ENCODE measurements around the gene TTC29. TPM values are rescaled to one million over a fixed set of nuclear protein-coding genes. Genes with fewer than 3 reads are reported as not detected.
"Not testable (repeated sequence)": the region's sequence is repeated elsewhere in the genome, so short reads cannot be mapped to it uniquely, and the experiment has no call there.

The TTC29 gene
- total RNA-seq, 1 experiment from 2014 or later: not detected

DNA sequence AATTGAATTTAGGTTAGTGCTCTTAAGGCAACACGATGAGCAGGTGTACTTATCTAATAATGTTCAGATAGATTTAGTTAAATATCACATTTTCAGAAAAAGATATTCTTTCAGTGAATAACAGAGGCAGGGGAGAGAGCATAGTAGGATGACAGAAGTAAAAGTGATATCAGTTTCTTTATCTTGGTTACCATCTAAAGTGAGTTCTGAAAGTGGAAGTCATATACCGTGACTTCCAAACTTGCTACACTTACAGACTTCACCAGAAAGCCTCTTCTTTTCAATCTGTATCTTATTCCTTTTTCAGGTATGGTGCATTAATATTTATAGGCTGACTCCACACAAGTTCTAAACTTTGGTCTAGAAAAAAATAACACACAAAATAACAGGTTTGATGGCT, 182.1 kb downstream of the TTC29 start:
- DNase-seq (ENCODE audit: low spot score): no peak
- in situ Hi-C loops (cut with HindIII; ENCODE audit: low sequenced_read_pairs): no loop called here

DNA sequence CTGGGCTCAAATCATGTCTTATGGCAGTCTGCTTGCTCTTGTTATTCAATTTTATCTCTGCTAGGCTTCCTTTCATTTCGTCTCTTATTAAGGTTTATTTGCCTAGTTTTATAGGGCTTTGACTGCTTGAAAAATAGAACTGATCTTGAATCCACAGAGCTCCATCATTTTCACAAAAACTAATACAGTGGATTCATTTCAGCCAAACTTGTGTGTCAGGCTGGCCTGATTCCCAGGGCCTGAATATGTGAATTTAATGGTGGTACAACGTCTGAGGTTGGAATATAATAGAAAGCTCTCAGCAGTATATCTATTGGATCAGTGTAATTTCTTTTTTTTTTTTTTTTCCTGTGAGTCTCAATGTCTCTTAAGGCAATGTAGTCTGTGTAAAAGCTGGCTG, 183.6 kb downstream of the TTC29 start:
- DNase-seq (ENCODE audit: low spot score): no peak
- in situ Hi-C loops (cut with HindIII; ENCODE audit: low sequenced_read_pairs): no loop called here

DNA sequence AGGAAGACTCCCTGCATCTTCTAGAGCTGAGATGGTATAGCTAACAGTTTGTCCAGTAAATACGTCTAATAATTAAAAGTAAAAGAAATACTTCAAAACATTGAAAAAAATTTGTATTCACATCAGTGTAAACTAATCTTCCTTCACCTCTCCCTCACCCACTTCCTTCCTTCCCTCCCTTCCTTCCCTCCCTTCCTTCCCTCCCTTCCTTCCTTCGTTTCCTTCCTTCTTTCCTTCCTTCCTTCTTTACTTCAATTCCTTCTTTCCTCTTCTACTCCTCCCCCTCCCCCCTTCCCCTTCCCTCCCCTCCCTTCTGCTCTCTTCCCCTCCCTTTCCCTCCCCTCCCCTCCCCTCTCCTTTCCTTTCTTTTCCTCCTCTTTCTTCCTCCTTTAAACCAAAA, 203.2 kb downstream of the TTC29 start:
- in situ Hi-C loops (cut with HindIII; ENCODE audit: low sequenced_read_pairs): no loop called here
- DNase-seq (ENCODE audit: low spot score): no peak

DNA sequence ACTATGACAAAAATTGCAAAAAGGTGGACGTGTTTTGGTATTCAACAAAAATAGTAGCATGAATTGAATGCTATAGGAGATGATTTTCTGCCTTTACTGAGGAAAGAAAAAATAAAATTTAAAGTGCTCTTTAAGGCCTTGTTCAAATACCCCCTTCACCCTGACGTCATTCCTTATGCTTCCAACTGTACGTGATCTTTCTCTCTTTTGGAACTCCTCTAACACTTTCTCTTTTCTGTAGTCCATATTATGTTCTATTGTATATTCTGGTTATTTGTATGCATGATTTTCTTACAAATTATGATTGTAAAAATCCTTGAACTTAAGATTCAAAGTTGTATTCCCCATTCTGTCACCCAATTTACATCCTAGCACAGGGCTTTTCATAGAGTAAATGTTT, 206.5 kb downstream of the TTC29 start:
- in situ Hi-C loops (cut with HindIII; ENCODE audit: low sequenced_read_pairs): no loop called here
- no peak for DNase-seq (ENCODE audit: low spot score)

DNA sequence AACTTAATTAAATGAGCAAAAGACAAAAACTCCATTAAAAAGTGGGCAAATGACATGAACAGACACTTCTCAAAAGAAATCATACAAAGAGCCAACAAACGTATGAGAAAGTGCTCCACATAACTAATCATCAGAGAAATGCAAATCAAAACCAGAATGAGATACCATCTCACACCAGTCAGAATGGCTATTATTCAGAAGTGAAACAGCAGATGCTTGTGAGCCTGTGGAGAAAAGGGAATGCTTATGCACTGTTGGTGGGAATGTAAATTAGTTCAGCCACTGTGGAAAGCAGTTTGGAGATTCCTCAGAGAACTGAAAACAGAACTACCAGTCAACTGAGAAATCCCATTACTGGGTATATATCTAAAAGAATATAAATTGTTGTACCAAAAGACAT, 222.1 kb downstream of the TTC29 start:
- in situ Hi-C loops (cut with HindIII; ENCODE audit: low sequenced_read_pairs); DNase-seq (ENCODE audit: low spot score): not testable (repeated sequence)

DNA sequence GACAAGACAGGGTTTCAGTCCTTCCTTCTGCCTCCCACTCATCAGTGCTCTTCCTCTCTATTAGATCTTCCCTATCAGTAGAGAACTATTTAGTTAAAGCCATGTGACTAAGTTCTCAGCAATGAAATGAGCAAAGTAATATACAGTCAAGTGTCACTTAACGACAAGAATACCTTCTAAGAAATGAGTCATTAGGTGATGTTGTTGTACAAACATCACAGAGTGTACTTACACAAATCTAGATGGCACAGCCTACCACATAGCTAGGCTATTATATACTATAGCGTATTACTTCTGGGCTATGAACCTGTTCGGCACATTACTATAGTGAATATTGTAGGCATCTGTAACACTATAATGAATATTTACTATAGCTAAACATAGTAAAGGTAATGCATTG, 235.7 kb downstream of the TTC29 start:
- in situ Hi-C loops (cut with HindIII; ENCODE audit: low sequenced_read_pairs): no loop called here
- no peak for DNase-seq (ENCODE audit: low spot score)

DNA sequence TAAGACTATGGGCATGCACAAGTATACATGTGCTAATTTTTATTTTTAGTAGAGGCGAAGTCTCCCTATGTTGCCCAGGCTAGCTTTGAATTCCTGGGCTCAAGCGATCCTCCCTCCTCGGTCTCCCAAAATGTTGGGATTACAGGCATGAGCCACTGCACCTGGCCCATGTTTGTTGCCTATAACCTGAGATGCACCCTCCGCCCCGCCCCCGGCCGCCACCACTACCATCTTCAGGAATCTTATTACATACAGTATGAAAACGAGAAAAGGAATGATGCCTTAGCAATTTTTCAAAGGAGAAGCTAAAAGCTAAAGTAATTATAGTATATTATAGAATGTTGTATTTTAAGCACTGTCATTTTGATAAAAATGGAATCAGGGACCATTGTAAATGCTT, 245.8 kb downstream of the TTC29 start:
- in situ Hi-C loops (cut with HindIII; ENCODE audit: low sequenced_read_pairs): no loop called here
- DNase-seq (ENCODE audit: low spot score): no peak

DNA sequence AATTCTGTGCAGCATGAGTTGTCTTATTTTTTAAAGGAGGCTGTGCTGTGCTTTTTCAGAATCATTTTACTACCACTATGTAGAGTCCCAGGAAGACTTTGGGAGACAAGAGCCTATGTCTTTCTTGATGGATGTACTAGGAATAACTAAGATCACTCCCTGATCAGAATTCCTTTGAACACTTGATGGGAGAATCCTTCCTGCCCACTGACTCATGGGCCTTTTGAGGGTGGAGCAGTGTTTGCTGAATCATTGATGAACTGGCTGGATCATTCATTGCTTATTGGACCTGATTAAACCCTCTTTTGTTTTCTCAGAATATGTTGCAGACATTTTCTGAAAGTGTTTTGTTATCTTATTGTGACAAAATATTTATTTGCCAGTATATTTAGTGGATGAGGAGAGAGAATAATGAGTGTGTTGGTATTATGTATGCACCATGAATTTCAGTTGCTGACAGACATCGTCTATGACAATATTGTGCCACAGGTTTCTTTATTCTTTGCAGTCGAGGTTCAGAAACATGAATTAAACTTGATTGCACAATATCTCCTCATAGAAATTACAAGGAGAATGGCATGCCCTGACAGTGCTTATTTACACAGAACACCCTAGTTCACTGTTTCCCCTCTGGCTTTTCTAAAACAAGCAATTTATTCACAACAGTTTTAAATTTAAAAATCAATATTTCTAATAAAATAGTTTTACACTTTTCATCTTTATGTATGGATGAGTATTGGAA, 270.7 kb downstream of the TTC29 start:
- DNase-seq (ENCODE audit: low spot score): no peak
- in situ Hi-C loops (cut with HindIII; ENCODE audit: low sequenced_read_pairs): no loop called here

DNA sequence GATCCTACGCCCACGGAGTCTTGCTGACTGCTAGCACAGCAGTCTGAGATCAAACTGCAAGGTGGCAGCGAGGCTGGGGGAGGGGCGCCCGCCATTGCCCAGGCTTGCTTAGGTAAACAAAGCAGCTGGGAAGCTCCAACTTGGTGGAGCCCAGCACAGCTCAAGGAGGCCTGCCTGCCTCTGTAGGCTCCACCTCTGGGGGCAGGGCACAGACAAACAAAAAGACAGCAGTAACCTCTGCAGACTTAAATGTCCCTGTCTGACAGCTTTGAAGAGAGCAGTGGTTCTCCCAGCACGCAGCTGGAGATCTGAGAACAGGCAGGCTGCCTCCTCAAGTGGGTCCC, 281.7 kb downstream of the TTC29 start:
- DNase-seq (ENCODE audit: low spot score); in situ Hi-C loops (cut with HindIII; ENCODE audit: low sequenced_read_pairs): not testable (repeated sequence)

DNA sequence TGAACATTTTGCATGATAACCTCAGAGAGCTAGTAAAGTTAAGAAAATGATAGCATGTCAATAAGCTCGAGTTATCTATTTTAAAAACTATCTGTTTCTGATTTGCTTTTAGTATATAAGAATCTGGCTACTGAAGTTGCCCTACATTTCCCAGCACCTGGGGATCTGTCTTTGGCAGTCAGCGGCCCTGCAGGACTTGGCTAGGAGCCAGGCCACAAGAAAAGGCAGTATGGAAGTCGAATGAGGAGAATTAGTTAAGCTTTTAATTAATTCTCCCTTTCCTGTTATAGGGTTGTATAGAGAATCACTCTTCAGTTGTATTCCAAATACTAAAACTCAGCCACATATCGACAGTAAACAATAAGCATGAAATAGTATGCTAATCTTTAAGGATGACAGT, 284.3 kb downstream of the TTC29 start:
- DNase-seq (ENCODE audit: low spot score): no peak
- in situ Hi-C loops (cut with HindIII; ENCODE audit: low sequenced_read_pairs): no loop called here

All from G401 (cell line).